HepG2 (cell line): Measurements from ENCODE around the gene COQ9. TPM values are rescaled to one million over a fixed set of nuclear protein-coding genes. Genes with fewer than 3 reads are reported as not detected.

Source experiments
- ATAC-seq: fragments of 200-7000 bp; cut with Tn5 transposase; 3 replicates; pipeline ENCODE4 v1.9.1; 2020; ENCODE audit warnings: mild to moderate bottlenecking, moderate library complexity
- BruUV-seq: library from RNA; stranded (reverse); fragments of 400-500 nt; replicated peaks from 2 replicates; lab custom pipeline; 2021; lab: Mats Ljungman, UMichigan
- CTCF ChIA-PET: fragments of 300-600 bp; formaldehyde crosslinking; extraction: SDS; loops from one replicate; lab custom pipeline; 2021; ENCODE audit warnings: low total read pairs, inconsistent platforms, low intra/inter-chr PET ratio; lab: Yijun Ruan, JAX
- POLR2A ChIA-PET: fragments of 350-600 bp; sonication (Branson Sonifier 250); formaldehyde crosslinking; loops from one replicate; lab custom pipeline; 2020; ENCODE audit warnings: antibody characterized with exemption, inconsistent platforms; lab: Yijun Ruan, JAX
- DNase-seq: peaks from one replicate; pipeline ENCODE4 v3.0.0-alpha.2; 2015; ENCODE audit warnings: low spot score
- FAIRE-seq: peaks from 3 replicates; lab custom pipeline; 2011; peaks lifted over from hg19 to GRCh38; lab: Jason Lieb, UNC
- H2AFZ ChIP-seq: one replicate; pipeline ENCODE4 v1.6.1; 2011; ENCODE audit warnings: low read length, inconsistent platforms
- H3K27ac ChIP-seq: fragments of 300-600 bp; 3 replicates; pipeline ENCODE4 v1.8.0; 2011; ENCODE audit warnings: mixed run types, mild to moderate bottlenecking, mixed read lengths, low read length, inconsistent platforms; ENCODE audit not compliant: insufficient read depth; ENCODE audit errors: extremely low read length
- H3K27me3 ChIP-seq, 2 experiments: fragments of 200-600 bp in 1 of 2; 2 replicates in 1 of 2; 3 replicates in 1 of 2; pipeline versions ENCODE4 v1.6.0 to v1.8.0; 2011; ENCODE audit warnings: low read length in 2 of 2, mild to moderate bottlenecking in 2 of 2, moderate library complexity in 2 of 2, inconsistent platforms in 1 of 2; ENCODE audit not compliant: insufficient read depth in 2 of 2, control insufficient read depth in 1 of 2
- H3K36me3 ChIP-seq, 2 experiments: fragments of 200-600 bp in 1 of 2; replicated peaks in 1 of 2; 2 replicates in 1 of 2; 3 replicates in 1 of 2; pipeline versions ENCODE4 v1.5.1 to v1.8.0; 2011; ENCODE audit warnings: low read length in 2 of 2, inconsistent platforms in 1 of 2; ENCODE audit not compliant: insufficient read depth in 2 of 2, control insufficient read depth in 1 of 2
- H3K4me1 ChIP-seq: 2 replicates; pipeline ENCODE4 v1.5.1; 2012; ENCODE audit warnings: low read length, inconsistent platforms; ENCODE audit not compliant: insufficient read depth
- H3K4me2 ChIP-seq: 2 replicates; pipeline ENCODE4 v1.6.0; 2011; ENCODE audit warnings: low read depth, low read length, inconsistent platforms
- H3K4me3 ChIP-seq, 3 experiments: fragments of 200-600 bp in 1 of 3; sonication (generic), shearing (Covaris generic) in 1 of 3; replicated peaks in 1 of 3; 2 replicates each; pipeline ENCODE4 v1.5.1; 2011 to 2016; ENCODE audit warnings: low read length in 3 of 3, inconsistent platforms in 2 of 3, low read depth in 2 of 3, mild to moderate bottlenecking in 2 of 3, control low read depth in 1 of 3, mixed read lengths in 1 of 3; ENCODE audit not compliant: insufficient read depth in 1 of 3
- H3K79me2 ChIP-seq: one replicate; pipeline ENCODE4 v1.6.1; 2011; ENCODE audit warnings: low read length, inconsistent platforms; ENCODE audit not compliant: insufficient read depth
- H3K9ac ChIP-seq: 2 replicates; pipeline ENCODE4 v1.6.0; 2011; ENCODE audit warnings: mild to moderate bottlenecking, low read depth, low read length, inconsistent platforms; ENCODE audit not compliant: insufficient read depth
- H3K9me3 ChIP-seq: 2 replicates; pipeline ENCODE4 v1.5.1; 2012; ENCODE audit warnings: mild to moderate bottlenecking, low read length
- H4K20me1 ChIP-seq: 2 replicates; pipeline ENCODE4 v1.6.0; 2011; ENCODE audit warnings: inconsistent platforms, mild to moderate bottlenecking, low read length, moderate library complexity; ENCODE audit not compliant: insufficient read depth
- DR1 ChIP-seq: sonication (generic); formaldehyde crosslinking; IDR thresholded peaks from 2 replicates; pipeline ENCODE4 v1.8.0; 2021; ENCODE audit warnings: mild to moderate bottlenecking, missing genetic modification reagents, inconsistent platforms
- NRL ChIP-seq: sonication (generic); formaldehyde crosslinking; IDR thresholded peaks from 2 replicates; pipeline ENCODE4 v1.5.0; 2020; ENCODE audit warnings: missing genetic modification reagents, mild to moderate bottlenecking, moderate library complexity, borderline replicate concordance
- RFXAP ChIP-seq: sonication (generic); formaldehyde crosslinking; IDR thresholded peaks from 2 replicates; pipeline ENCODE4 v1.4.0; 2020; ENCODE audit warnings: missing genetic modification reagents, borderline replicate concordance
- TBL1XR1 ChIP-seq: fragments of 150-350 bp; IDR thresholded peaks from 2 replicates; pipeline ENCODE4 v1.6.1; 2014; ENCODE audit warnings: borderline replicate concordance, low read length; ENCODE audit not compliant: partially characterized antibody
- YEATS4 ChIP-seq: sonication (generic); formaldehyde crosslinking; IDR thresholded peaks from 2 replicates; pipeline ENCODE4 v1.4.0; 2020; ENCODE audit warnings: missing genetic modification reagents, borderline replicate concordance
- ZNF256 ChIP-seq: sonication (generic); formaldehyde crosslinking; conservative IDR thresholded peaks from 2 replicates; pipeline ENCODE4 v1.4.0; 2020; ENCODE audit warnings: missing genetic modification reagents
- ZNF44 ChIP-seq: sonication (generic); formaldehyde crosslinking; IDR thresholded peaks from 2 replicates; pipeline ENCODE4 v1.5.1; 2020; ENCODE audit warnings: mild to moderate bottlenecking, missing genetic modification reagents
- WGBS: methylation state at CpG from one replicate; pipeline ENCODE4 v1.1.6; 2017; ENCODE audit warnings: low lambda C conversion rate; 5-methylcytosine and 5-hydroxymethylcytosine counted together
- in situ Hi-C: cut with HindIII; loops from 2 replicates; pipeline ENCODE4 v1.10.0; 2017; ENCODE audit warnings: low pct_unique_long_range_greater_than_20kb; ENCODE audit not compliant: extremely low pct_ligation_motif_present
- intact Hi-C: fragments of 100-400 bp; cut with micrococcal nuclease; formaldehyde crosslinking; loops from one replicate; pipeline ENCODE4 v1.10.0; 2022; ENCODE audit not compliant: unreplicated experiment
- polyA plus RNA-seq, 8 experiments: library from polyadenylated mRNA; depleted of rRNA in 3 of 8; stranded (reverse) in 7 of 8; unstranded in 1 of 8; fragments of >200 nt; fragmentation: Illumina TruSeq in 4 of 8; extraction: Trizol in 4 of 8; gene quantifications; 2 replicates each; pipeline versions ENCODE4 v1.2.1 to v1.2.3, GENCODE V29; 2011 to 2016; ENCODE audit warnings: low read depth in 4 of 8, missing spikeins in 1 of 8, mixed read lengths in 1 of 8; ENCODE audit not compliant: insufficient read depth in 1 of 8
- total RNA-seq, 5 experiments: library from RNA; depleted of rRNA; stranded (reverse); fragments of >200 nt; fragmentation: Illumina TruSeq; extraction: Trizol; gene quantifications; 2 replicates each; pipeline ENCODE4 v1.2.3, GENCODE V29; 2016; ENCODE audit warnings: low read depth in 1 of 5

Gene COQ9
- total and polyA plus RNA-seq, 2 of the 13 experiments (the other 11 are each of a cell fraction or from before 2014, with no cell fraction given): 57.5 to 108 TPM

- FAIRE-seq (no peak), DNase-seq (no peak), ATAC-seq (peak; percentile 47; the same call in 2 of the 3 replicates)
- no peak within 1 kb of the TSS for H3K4me3 ChIP-seq
- no peak within 1 kb of the TSS for H2AFZ ChIP-seq
- no peaks in the 10 kb centered on the region for H3K79me2 ChIP-seq
- no peak within 1 kb of the TSS for H3K9ac ChIP-seq
- no peak within 1 kb of the TSS for H3K4me2 ChIP-seq
- 54% methylated on average over 17 of the region's 17 CpGs for WGBS
- in situ Hi-C loops: no loop called here
- intact Hi-C loops: no loop called here
- no TSS peak for BruUV-seq
- no peaks in the 10 kb centered on the region for H3K9me3 ChIP-seq
- ChIA-PET CTCF (no interaction called here), POLR2A (interaction anchor here (1.5 kb wide), 1 partner anchor 32 kb away, joined by 4 read pairs; the partner anchor contains the start of gene CX3CL1)
- peaks cover 0 to 9% of the 10 kb centered on the region in 2 experiments; a peak in 2 of 5 replicates for H3K27me3 ChIP-seq
- no peak within 1 kb of the TSS for H3K27ac ChIP-seq
- H3K4me1 ChIP-seq: peaks cover 11% of the 10 kb centered on the region; the same call in 1 of the 2 replicates
- 0 out of 2 replicates have a peak, but pooled peaks have one; percentile 31 for TF ChIP-seq NRL (CRISPR knock-in tag)
- no peak for TF ChIP-seq ZNF44 (CRISPR knock-in tag)
- H4K20me1 ChIP-seq: no peaks in the 10 kb centered on the region
- no peaks in the 10 kb centered on the region for H3K36me3 ChIP-seq
Observed at GRCh38 chr16:57403965-57404817, 43.1 kb upstream of the COQ9 start, which contains the start of gene CCL17. Gene CCL17, plus strand, starts transcription at chr16:57404767. Its CDS starts 9,166 bp downstream, at chr16:57413933.

GRCh38 chr16:57405097-57405496 lies 42.2 kb upstream of the COQ9 start:
- H3K9ac ChIP-seq: no peak overlapping the region
- DNase-seq (no peak), ATAC-seq (no peak), FAIRE-seq (no peak)
- in situ Hi-C loops: no loop called here
- WGBS: 60% methylated on average over 3 of the region's 3 CpGs
- ChIA-PET CTCF (no interaction called here), POLR2A (interaction anchor here (1.5 kb wide), 1 partner anchor 33 kb away, joined by 4 read pairs; the partner anchor contains the start of gene CX3CL1)
- intact Hi-C loops: no loop called here
- peaks cover 16% of the 10 kb centered on the region; the same call in 1 of the 2 replicates for H3K4me1 ChIP-seq
- peaks cover 0 to 16% of the 10 kb centered on the region in 2 experiments; a peak in 4 of 5 replicates for H3K27me3 ChIP-seq
- no peak overlapping the region for H3K4me2 ChIP-seq
- TF ChIP-seq RFXAP: no peak
- TF ChIP-seq YEATS4 (CRISPR knock-in tag): no peak
- TF ChIP-seq ZNF256: no peak
- no peak for TF ChIP-seq TBL1XR1
- TF ChIP-seq DR1 (CRISPR knock-in tag): no peak
- H3K9me3 ChIP-seq: no peaks in the 10 kb centered on the region
- no peak overlapping the region for H3K4me3 ChIP-seq
- H3K36me3 ChIP-seq: no peaks in the 10 kb centered on the region
- H4K20me1 ChIP-seq: no peaks in the 10 kb centered on the region
- BruUV-seq: no TSS peak
- no peak overlapping the region for H3K27ac ChIP-seq
- no peaks in the 10 kb centered on the region for H3K79me2 ChIP-seq
- H2AFZ ChIP-seq: no peak overlapping the region
